Aorta (tissue), 5 donors: ENCODE results near the gene AGO1. TPM values are rescaled to one million over a fixed set of nuclear protein-coding genes. Genes with fewer than 3 reads are reported as not detected.

Experiments used
- ATAC-seq: fragments of 200-7000 bp; cut with Tn5 transposase; one replicate; pipeline ENCODE4 v1.9.1; 2022; ENCODE audit warnings: moderate library complexity; ENCODE audit not compliant: low FRiP score
- DNase-seq, 2 donors: peaks; one replicate each; pipeline ENCODE4 v3.0.0-alpha.2; 2020
- H3K27ac ChIP-seq, 2 donors: one replicate each; pipeline ENCODE4 v1.5.1; 2013; ENCODE audit warnings: low read length in 2 of 2, mild to moderate bottlenecking in 2 of 2, moderate library complexity in 2 of 2, control low read depth in 1 of 2, inconsistent platforms in 1 of 2, low read depth in 1 of 2
- H3K27me3 ChIP-seq, 2 donors: one replicate each; pipeline ENCODE4 v1.6.1; 2013; ENCODE audit warnings: control low read depth in 1 of 2, low read length in 1 of 2, mild to moderate bottlenecking in 1 of 2, moderate library complexity in 1 of 2; ENCODE audit not compliant: insufficient read depth in 2 of 2, control insufficient read depth in 1 of 2
- H3K36me3 ChIP-seq, 2 donors: one replicate each; pipeline ENCODE4 v1.6.1; 2013; ENCODE audit warnings: control low read depth in 1 of 2, low read length in 1 of 2, mild to moderate bottlenecking in 1 of 2; ENCODE audit not compliant: insufficient read depth in 2 of 2, control insufficient read depth in 1 of 2
- H3K4me1 ChIP-seq, 2 donors: one replicate each; pipeline ENCODE4 v1.6.1; 2013; ENCODE audit warnings: low read length in 2 of 2, control low read depth in 1 of 2, mild to moderate bottlenecking in 1 of 2, moderate library complexity in 1 of 2; ENCODE audit not compliant: insufficient read depth in 2 of 2, control insufficient read depth in 1 of 2
- H3K4me3 ChIP-seq, 2 donors: one replicate each; pipeline ENCODE4 v1.5.1; 2013; ENCODE audit warnings: low read length in 2 of 2, control low read depth in 1 of 2, mild to moderate bottlenecking in 1 of 2
- H3K9me3 ChIP-seq: one replicate; pipeline ENCODE4 v1.6.1; 2013; ENCODE audit warnings: mild to moderate bottlenecking, low read length; ENCODE audit not compliant: control insufficient read depth
- WGBS, 2 donors: extraction: QIAGEN DNeasy Blood & Tissue Kit; methylation state at CpG; one replicate each; pipeline ENCODE4 v1.1.7; 2013; 5-methylcytosine and 5-hydroxymethylcytosine counted together
- intact Hi-C, 2 donors: fragments of 100-400 bp; cut with DNase I; formaldehyde crosslinking; loops; one replicate each; pipeline versions ENCODE4 v1.14.2 to v1.15.0; 2022
- polyA plus RNA-seq, 2 donors: library from polyadenylated mRNA; stranded (reverse); fragments of 200-250 nt; gene quantifications; one replicate each; pipeline ENCODE4 v1.2.3, GENCODE V29; 2013
- total RNA-seq, 2 donors: library from RNA; stranded (reverse); fragmentation: NEBNext Ultra II Directional; extraction: Animal tissue kit (Norgen Biotek cat#: 25700); gene quantifications; one replicate each; pipeline ENCODE4 v1.2.1, GENCODE V29; 2021
- donor health status: healthy with polysubstance abuse.
- donor health status: Bipolar disorder and iron deficiency.
- donor health status: DM: no; HTN: no; CAD: no.
- donor health status: DM: no; HTN: no; CAD: no.
- donor health status: DM: yes; HTN: yes; CAD: no.

Gene AGO1
- total and polyA plus RNA-seq, 4 donors, result 4.3 to 33.9 (median 16.0) TPM

DNA sequence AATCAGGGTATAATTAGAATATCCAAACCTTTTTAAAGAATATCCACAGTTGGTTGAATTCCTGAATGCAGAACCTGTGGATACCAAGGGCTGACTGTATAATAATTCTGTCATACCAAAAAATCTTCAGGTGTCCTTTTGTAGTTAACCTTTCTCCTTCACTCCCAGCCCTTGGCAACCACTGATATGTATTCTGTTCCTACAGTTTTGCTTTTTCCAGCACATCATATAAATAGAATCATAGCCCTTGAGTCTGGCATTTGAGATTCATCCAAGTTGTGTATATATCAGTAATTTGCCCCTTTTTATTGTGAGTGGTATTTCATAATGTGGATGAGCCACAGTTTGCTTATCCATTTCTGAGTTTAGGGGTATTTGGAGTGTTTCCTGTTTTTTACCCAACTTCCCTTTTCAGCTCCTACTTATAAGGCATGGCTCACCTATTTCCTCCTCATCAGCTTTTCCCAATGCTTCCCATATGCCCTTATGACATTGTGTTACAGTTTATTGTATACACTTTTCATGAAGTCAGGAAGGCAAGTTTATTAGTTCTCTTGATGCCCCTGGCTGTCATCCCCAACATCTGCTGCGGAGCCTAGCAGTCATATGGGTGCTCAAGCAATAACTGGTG is 35.0 kb upstream of the AGO1 start:
- intact Hi-C loops, result no loop called here
- 94 to 98% methylated on average over 1 of the region's 1 CpG for WGBS, 2 donors

DNA sequence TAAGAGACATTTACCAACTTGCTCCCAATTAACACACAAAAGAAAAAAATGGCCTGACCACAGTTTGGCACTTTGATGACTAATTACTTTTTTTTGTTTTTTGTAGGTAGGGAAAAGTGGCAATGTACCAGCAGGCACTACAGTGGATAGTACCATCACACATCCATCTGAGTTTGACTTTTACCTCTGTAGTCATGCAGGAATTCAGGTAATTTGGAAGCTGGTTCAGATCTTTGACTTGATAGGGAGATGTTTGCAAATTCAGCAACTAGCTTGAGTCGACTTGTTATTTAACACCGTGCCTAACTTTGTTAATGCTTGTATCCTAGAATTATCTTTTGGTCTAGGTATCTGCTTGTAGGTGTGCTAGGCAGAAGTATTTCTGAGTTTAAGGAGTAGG is 33.0 kb upstream of the AGO1 start:
- no peak for DNase-seq
- 83 to 84% methylated on average over 2 of the region's 2 CpGs for WGBS, 2 donors
- Histone ChIP-seq H3K9me3 (no peaks in the 10 kb centered on the region), H3K36me3 (peaks cover 0 to 4% of the 10 kb centered on the region in 2 donors), H3K27me3 (no peaks in the 10 kb centered on the region), H3K4me1 (peaks cover 0 to 8% of the 10 kb centered on the region in 2 donors), H3K4me3 (no peak overlapping the region), H3K27ac (peak overlapping the region; percentile 63 to 76)
- no peak for ATAC-seq
- intact Hi-C loops, result no loop called here

More for the DNA sequence above, 35.0 kb upstream of the AGO1 start:
- DNase-seq (no peak), ATAC-seq (no peak)
- H3K9me3 ChIP-seq, result no peaks in the 10 kb centered on the region
- no peaks in the 10 kb centered on the region for H3K27me3 ChIP-seq
- H3K27ac ChIP-seq, result peak overlapping the region; percentile 17 to 67
- H3K4me3 ChIP-seq, result no peak overlapping the region
- peaks cover 0 to 4% of the 10 kb centered on the region in 2 donors for H3K36me3 ChIP-seq
- H3K4me1 ChIP-seq, result peaks cover 0 to 8% of the 10 kb centered on the region in 2 donors

DNA sequence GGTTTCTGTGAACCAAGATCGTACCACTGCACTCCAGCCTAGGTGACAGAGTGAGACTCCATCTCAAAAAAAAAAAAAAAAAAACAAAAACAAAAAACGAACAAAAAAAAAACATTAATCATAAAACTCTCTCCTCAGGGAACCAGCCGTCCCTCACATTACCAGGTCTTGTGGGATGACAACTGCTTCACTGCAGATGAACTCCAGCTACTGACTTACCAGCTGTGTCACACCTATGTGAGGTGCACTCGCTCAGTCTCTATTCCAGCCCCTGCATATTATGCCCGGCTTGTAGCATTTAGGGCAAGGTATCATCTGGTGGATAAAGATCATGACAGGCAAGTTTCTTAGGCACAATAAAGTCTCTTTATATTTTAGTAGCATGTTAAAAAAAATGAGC is 32.3 kb upstream of the AGO1 start:
- Histone ChIP-seq H3K4me1 (peaks cover 0 to 8% of the 10 kb centered on the region in 2 donors), H3K4me3 (no peak overlapping the region), H3K36me3 (peaks cover 0 to 4% of the 10 kb centered on the region in 2 donors), H3K9me3 (no peaks in the 10 kb centered on the region), H3K27ac (peak overlapping the region; percentile 5 to 96), H3K27me3 (no peaks in the 10 kb centered on the region)
- ATAC-seq (no peak), DNase-seq (no peak)
- intact Hi-C loops, result no loop called here
- WGBS, 2 donors, result 7 to 19% methylated on average over 5 of the region's 5 CpGs

DNA sequence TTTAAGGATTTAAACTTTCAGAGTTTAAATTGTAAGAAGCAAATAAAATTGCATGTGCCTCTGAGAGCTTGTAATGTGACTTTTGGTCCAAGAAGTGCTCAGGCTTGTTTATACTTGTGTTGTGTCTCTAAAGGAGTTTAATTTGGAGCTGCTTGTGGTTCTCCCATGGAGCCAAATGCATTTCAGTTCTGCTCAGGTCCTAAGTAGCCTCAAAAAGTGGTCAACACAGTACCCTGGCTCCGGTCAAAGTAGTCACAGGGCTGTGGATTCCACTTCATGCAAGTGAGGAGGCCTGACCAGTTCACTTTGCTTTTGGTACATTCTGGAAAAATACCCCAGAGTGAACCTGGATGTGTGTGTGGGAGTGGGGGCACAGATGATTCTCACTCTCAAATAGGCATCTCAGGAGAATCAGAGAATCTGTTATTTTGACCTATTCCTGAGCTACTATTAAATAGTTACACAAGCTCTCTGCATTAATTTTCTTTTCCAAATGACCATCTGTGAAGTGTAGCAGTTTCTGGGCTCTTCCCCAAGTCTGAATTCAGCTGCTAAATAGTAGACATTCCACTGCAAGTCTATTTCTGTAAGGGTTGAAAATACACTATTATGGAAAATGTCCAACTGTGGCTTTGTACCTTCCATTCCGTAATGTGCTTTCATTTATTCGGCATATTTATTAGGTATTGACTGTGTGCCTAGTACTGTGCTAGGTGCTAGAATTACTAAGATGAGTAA is 31.7 kb upstream of the AGO1 start:
- Histone ChIP-seq H3K27me3 (no peaks in the 10 kb centered on the region), H3K36me3 (peaks cover 0 to 4% of the 10 kb centered on the region in 2 donors), H3K27ac (peak overlapping the region; percentile 82 to 90), H3K9me3 (no peaks in the 10 kb centered on the region), H3K4me1 (peaks cover 0 to 8% of the 10 kb centered on the region in 2 donors), H3K4me3 (no peak overlapping the region)
- intact Hi-C loops, result no loop called here
- 3 to 6% methylated on average over 3 of the region's 3 CpGs for WGBS, 2 donors
- ATAC-seq (peak; percentile 70), DNase-seq (no peak)

DNA sequence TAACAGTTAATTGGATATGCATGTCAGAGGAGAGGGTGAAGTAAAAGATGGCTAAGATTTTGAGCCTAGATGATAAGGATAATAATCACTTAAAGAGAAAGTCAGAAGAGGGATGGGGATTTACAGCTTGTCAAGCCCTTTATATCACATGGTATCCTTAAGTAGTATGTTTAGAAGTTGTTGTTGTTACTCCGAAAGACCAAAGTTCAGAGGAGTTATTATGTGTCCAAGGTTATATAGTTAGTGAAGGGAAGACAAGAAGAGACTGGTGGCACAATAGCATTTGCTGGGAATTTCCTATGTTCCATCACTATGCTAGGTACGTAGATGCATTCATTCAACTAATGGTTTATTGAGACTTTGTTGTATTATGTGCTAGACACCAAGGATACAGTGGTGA is 30.8 kb upstream of the AGO1 start:
- Histone ChIP-seq H3K4me1 (peaks cover 0 to 8% of the 10 kb centered on the region in 2 donors), H3K4me3 (no peak overlapping the region), H3K27me3 (no peaks in the 10 kb centered on the region), H3K9me3 (no peaks in the 10 kb centered on the region), H3K36me3 (peaks cover 0 to 4% of the 10 kb centered on the region in 2 donors), H3K27ac (peak overlapping the region in 1 of 2 donors; percentile 82)
- WGBS, 2 donors, result 44 to 48% methylated on average over 2 of the region's 2 CpGs
- no peak for DNase-seq
- intact Hi-C loops, result no loop called here
- ATAC-seq, result no peak

DNA sequence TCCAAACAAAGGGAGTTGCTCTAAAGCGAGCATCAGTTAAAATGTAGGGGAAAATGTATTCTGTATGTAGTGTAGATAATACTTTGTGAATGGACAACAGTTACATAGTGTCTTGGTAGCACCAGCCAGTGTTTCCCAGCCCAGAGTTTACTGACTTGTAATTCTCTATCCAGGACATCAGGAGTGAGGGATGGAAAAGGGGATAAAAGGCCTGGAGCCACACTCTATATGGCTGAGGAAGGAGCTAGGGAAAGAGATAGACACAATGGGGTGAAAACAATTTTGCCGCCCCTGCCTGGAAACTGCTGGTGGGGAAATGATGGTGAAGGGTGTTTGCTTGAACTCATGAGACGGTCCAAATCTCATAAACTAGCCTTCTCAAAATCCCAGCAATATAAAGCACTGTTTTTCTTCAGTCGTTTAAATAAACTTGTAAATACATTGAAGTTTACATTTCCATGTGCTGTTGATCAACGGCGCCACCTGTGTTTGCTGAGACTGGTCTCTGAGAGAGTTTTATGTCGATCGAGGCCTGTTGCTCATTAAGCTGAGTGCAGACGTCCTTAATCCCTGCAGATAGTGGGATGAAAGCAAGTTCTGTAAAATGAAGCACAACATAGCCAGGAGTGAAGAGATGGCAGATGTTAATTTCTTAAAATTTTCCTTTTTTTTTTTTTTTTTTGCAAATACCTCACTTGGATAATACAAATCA is 27.9 kb upstream of the AGO1 start:
- WGBS, 2 donors, result 66 to 69% methylated on average over 9 of the region's 9 CpGs
- Histone ChIP-seq H3K9me3 (no peaks in the 10 kb centered on the region), H3K36me3 (peaks cover 0 to 4% of the 10 kb centered on the region in 2 donors), H3K4me3 (no peak overlapping the region), H3K27me3 (no peaks in the 10 kb centered on the region), H3K27ac (no peak overlapping the region), H3K4me1 (peaks cover 0 to 2% of the 10 kb centered on the region in 2 donors)
- intact Hi-C loops, result no loop called here
- no peak for DNase-seq
- ATAC-seq, result no peak

DNA sequence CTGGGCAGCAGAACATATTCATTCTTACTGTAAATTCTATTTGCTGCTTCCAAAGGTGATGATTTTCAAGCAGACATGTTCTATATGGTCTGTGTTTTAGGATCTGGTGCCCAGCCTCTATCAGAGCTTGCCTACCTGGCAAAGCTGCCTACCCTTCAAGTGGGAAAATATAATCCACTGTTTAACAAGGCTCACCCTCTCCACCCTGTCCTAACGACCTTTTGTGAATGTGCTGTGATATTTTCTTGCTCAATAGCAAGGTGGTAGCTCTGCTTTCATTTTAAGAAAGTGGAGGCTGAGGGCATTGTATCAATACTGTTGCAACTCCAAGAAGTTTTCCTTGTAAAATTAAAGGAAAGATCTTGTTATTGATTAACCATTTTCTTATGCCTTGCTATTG is 26.0 kb upstream of the AGO1 start:
- Histone ChIP-seq H3K27ac (peak overlapping the region in 1 of 2 donors; percentile 51), H3K4me1 (no peaks in the 10 kb centered on the region), H3K9me3 (no peaks in the 10 kb centered on the region), H3K4me3 (no peak overlapping the region), H3K27me3 (no peaks in the 10 kb centered on the region), H3K36me3 (peaks cover 0 to 4% of the 10 kb centered on the region in 2 donors)
- intact Hi-C loops, result no loop called here
- 58 to 60% methylated on average over 1 of the region's 1 CpG for WGBS, 2 donors
- ATAC-seq (no peak), DNase-seq (no peak)

DNA sequence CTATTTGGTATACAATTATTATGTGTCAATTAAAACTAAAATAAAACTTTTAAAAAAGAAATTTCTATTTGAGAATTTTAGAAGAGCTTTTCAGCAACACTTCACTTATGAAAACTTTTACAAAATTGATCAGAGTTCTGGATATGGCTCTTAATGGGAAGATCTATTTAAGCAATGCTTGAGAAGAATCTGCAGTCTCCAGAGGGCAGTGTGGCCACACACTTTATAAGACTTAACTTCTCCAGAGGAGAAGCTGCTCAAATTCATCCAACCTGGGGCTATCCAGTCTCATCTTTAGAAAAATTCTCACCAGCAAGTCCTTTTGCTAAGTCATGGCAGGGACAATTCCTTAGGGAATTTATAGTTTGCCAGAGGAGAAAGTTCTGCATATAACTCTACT is 25.2 kb upstream of the AGO1 start:
- no peaks in the 10 kb centered on the region for H3K27me3 ChIP-seq
- peaks cover 0 to 4% of the 10 kb centered on the region in 2 donors for H3K36me3 ChIP-seq
- no peaks in the 10 kb centered on the region for H3K9me3 ChIP-seq
- H3K4me3 ChIP-seq, result no peak overlapping the region
- intact Hi-C loops, result no loop called here
- DNase-seq, result no peak
- H3K27ac ChIP-seq, result no peak overlapping the region
- ATAC-seq, result no peak
- no peaks in the 10 kb centered on the region for H3K4me1 ChIP-seq
